DND-41 (cell line): ENCODE results near the gene ZNF266.

ENCODE experiments used
- ATAC-seq: fragments of 200-7000 bp; cut with Tn5 transposase; 3 replicates; pipeline ENCODE4 v1.9.1; 2021; ENCODE audit warnings: low read depth; ENCODE audit not compliant: insufficient read depth
- DNase-seq: peaks from one replicate; pipeline ENCODE4 v3.0.0-alpha.2; 2020
- H2AFZ ChIP-seq: 2 replicates; pipeline ENCODE4 v1.6.0; 2012; ENCODE audit warnings: low read depth, low read length
- H3K27ac ChIP-seq: 2 replicates; pipeline ENCODE4 v1.5.1; 2012; ENCODE audit warnings: low read length, inconsistent platforms
- H3K27me3 ChIP-seq: fragments of 200-600 bp; sonication (generic); 2 replicates; pipeline ENCODE4 v1.6.0; 2012; ENCODE audit warnings: low read length, mild to moderate bottlenecking, inconsistent platforms; ENCODE audit not compliant: insufficient read depth, poor library complexity
- H3K36me3 ChIP-seq: 2 replicates; pipeline ENCODE4 v1.5.1; 2012; ENCODE audit warnings: low read length, inconsistent platforms; ENCODE audit not compliant: insufficient read depth
- H3K4me1 ChIP-seq: 2 replicates; pipeline ENCODE4 v1.5.1; 2012; ENCODE audit warnings: mild to moderate bottlenecking, low read length; ENCODE audit not compliant: insufficient read depth
- H3K4me2 ChIP-seq: 2 replicates; pipeline ENCODE4 v1.6.0; 2012; ENCODE audit warnings: mild to moderate bottlenecking, moderate library complexity, low read length, inconsistent platforms; ENCODE audit not compliant: insufficient read depth
- H3K4me3 ChIP-seq, 2 experiments: fragments of 200-600 bp in 1 of 2; shearing (Covaris generic) in 1 of 2; 2 replicates each; pipeline ENCODE4 v1.5.1; 2012 to 2016; ENCODE audit warnings: inconsistent platforms in 2 of 2, low read length in 2 of 2, mild to moderate bottlenecking in 2 of 2, low read depth in 1 of 2, moderate library complexity in 1 of 2
- H3K79me2 ChIP-seq: 2 replicates; pipeline ENCODE4 v1.6.0; 2012; ENCODE audit warnings: low read length, inconsistent platforms; ENCODE audit not compliant: insufficient read depth
- H3K9ac ChIP-seq: 2 replicates; pipeline ENCODE4 v1.6.0; 2012; ENCODE audit warnings: low read depth, mild to moderate bottlenecking, inconsistent platforms, low read length, moderate library complexity
- H3K9me3 ChIP-seq: 2 replicates; pipeline ENCODE4 v1.5.1; 2012; ENCODE audit warnings: low read length, moderate library complexity, mild to moderate bottlenecking, inconsistent platforms; ENCODE audit not compliant: insufficient read depth, severe bottlenecking
- H4K20me1 ChIP-seq: 2 replicates; pipeline ENCODE4 v1.6.0; 2012; ENCODE audit warnings: low read length; ENCODE audit not compliant: insufficient read depth
- CTCF ChIP-seq: IDR thresholded peaks from 2 replicates; pipeline ENCODE4 v1.5.1; 2012; ENCODE audit warnings: borderline replicate concordance, low read length, moderate library complexity, mild to moderate bottlenecking; ENCODE audit not compliant: poor library complexity, severe bottlenecking; ENCODE audit errors: extremely low read depth
- EZH2 ChIP-seq: IDR thresholded peaks from 3 replicates; pipeline ENCODE4 v1.6.1; 2012; ENCODE audit warnings: borderline replicate concordance, low read depth, mild to moderate bottlenecking, moderate library complexity, low read length, inconsistent platforms; ENCODE audit not compliant: severe bottlenecking

The ZNF266 gene

GRCh38 chr19:9430444-9430843, 4.9 kb downstream of the ZNF266 start:
- Histone ChIP-seq H3K27me3 (no peaks in the 10 kb centered on the region), H3K27ac (no peak overlapping the region), H3K36me3 (peaks cover 76% of the 10 kb centered on the region), H3K9me3 (no peaks in the 10 kb centered on the region), H3K4me3 (no peak overlapping the region), H3K4me1 (peaks cover 20% of the 10 kb centered on the region), H3K9ac (no peak overlapping the region), H2AFZ (no peak overlapping the region), H3K4me2 (no peak overlapping the region), H3K79me2 (peaks cover 92% of the 10 kb centered on the region), H4K20me1 (peaks cover 27% of the 10 kb centered on the region)
- no peak for ATAC-seq
- DNase-seq: no peak
- TF ChIP-seq CTCF (no peak), EZH2 (no peak)

GRCh38 chr19:9427941-9428340, 7.4 kb downstream of the ZNF266 start:
- Histone ChIP-seq H3K4me2 (no peak overlapping the region), H3K79me2 (peaks cover 80% of the 10 kb centered on the region), H3K36me3 (peaks cover 91% of the 10 kb centered on the region), H3K4me3 (no peak overlapping the region), H3K27ac (no peak overlapping the region), H3K27me3 (no peaks in the 10 kb centered on the region), H2AFZ (no peak overlapping the region), H3K9ac (no peak overlapping the region), H3K9me3 (no peaks in the 10 kb centered on the region), H3K4me1 (peaks cover 3% of the 10 kb centered on the region), H4K20me1 (peaks cover 33% of the 10 kb centered on the region)
- ATAC-seq (no peak), DNase-seq (no peak)
- TF ChIP-seq CTCF: no peak
- no peak for TF ChIP-seq EZH2

- Histone ChIP-seq H3K36me3 (peaks cover 70% of the 10 kb centered on the region), H3K9me3 (peaks cover 39% of the 10 kb centered on the region), H3K27ac (no peak overlapping the region), H3K4me2 (no peak overlapping the region), H3K4me1 (no peaks in the 10 kb centered on the region), H2AFZ (no peak overlapping the region), H3K4me3 (no peak overlapping the region), H3K9ac (no peak overlapping the region), H3K79me2 (no peaks in the 10 kb centered on the region), H3K27me3 (no peaks in the 10 kb centered on the region), H4K20me1 (no peaks in the 10 kb centered on the region)
- ATAC-seq: no peak
- TF ChIP-seq CTCF: no peak
- TF ChIP-seq EZH2: no peak
- no peak for DNase-seq
Observed at GRCh38 chr19:9413240-9413954, 22.0 kb downstream of the ZNF266 start.
